NCI-H1417 treated with DMSO at 0.1 percent for 48 hours (cell line): ENCODE results near the gene TKFC.

Experiments used
- DNase-seq: peaks from one replicate; lab custom pipeline; 2025; lab: John Stamatoyannopoulos, UW

Gene TKFC

GRCh38 chr11:61325649-61326414 lies 7.2 kb upstream of the TKFC start:
- DNase-seq = no peak

GRCh38 chr11:61327669-61328071 lies 5.4 kb upstream of the TKFC start:
- no peak for DNase-seq

- no peak for DNase-seq
These were observed 4.7 kb upstream of the TKFC start for GRCh38 chr11:61328351-61328750.

GRCh38 chr11:61329871-61330270 lies 3.2 kb upstream of the TKFC start:
- no peak for DNase-seq

GRCh38 chr11:61331651-61332050 lies 1.4 kb upstream of the TKFC start:
- no peak for DNase-seq

GRCh38 chr11:61332281-61332796 lies 689 bp upstream of the TKFC start:
- DNase-seq = no peak

- no peak for DNase-seq
These were observed 764 bp downstream of the TKFC start for GRCh38 chr11:61333550-61334433.

- DNase-seq = no peak
These were observed 1.7 kb downstream of the TKFC start for GRCh38 chr11:61334434-61335354.

- no peak for DNase-seq
These were observed 2.3 kb downstream of the TKFC start for GRCh38 chr11:61335355-61335710.

- DNase-seq = peak; percentile 35
These were observed 3.3 kb downstream of the TKFC start for GRCh38 chr11:61336171-61336935.

GRCh38 chr11:61337706-61338470 lies 4.9 kb downstream of the TKFC start:
- DNase-seq = no peak

- DNase-seq = no peak
These were observed 5.9 kb downstream of the TKFC start for GRCh38 chr11:61338783-61339489.

GRCh38 chr11:61339490-61339878 lies 6.5 kb downstream of the TKFC start:
- no peak for DNase-seq

GRCh38 chr11:61340979-61341378 lies 8.0 kb downstream of the TKFC start:
- DNase-seq = no peak

- no peak for DNase-seq
These were observed 8.7 kb downstream of the TKFC start for GRCh38 chr11:61341706-61342105.

GRCh38 chr11:61342207-61342803 lies 9.3 kb downstream of the TKFC start:
- DNase-seq = no peak

- DNase-seq = no peak
These were observed 11.0 kb downstream of the TKFC start for GRCh38 chr11:61343792-61344745.

GRCh38 chr11:61345170-61345610 lies 12.2 kb downstream of the TKFC start:
- DNase-seq = no peak
